ENCODE data around the gene SPIN3. TPM values are rescaled to one million over a fixed set of nuclear protein-coding genes. Genes with fewer than 3 reads are reported as not detected.

The SPIN3 gene
- total and polyA plus RNA-seq, 2 of the 13 experiments (the other 11 are each of a cell fraction or from before 2014, with no cell fraction given) = 8.4 to 8.8 TPM

DNA sequence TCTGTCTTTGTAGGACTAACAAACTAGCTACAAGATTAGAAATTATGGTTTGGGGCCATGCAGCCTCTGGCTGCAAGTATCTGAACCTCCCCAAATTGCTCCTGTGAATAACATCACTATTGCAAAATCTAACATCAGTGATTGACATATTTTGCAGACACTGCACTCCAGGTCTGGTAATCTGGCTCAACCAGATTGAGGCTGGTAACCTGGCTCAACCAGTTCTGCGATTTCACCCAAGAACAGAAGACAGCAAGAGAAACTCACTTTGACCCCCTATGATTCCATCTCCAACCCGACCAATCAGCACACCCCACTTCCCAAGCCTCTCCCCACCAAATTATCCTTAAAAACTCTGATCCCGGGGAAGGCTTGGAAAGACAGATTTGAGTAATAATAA lies 20.9 kb downstream of the SPIN3 start (continued):
- no peak for TF ChIP-seq ZNF350 (CRISPR knock-in tag; IDR thresholded peaks at IDR 0.05; ENCODE audit: borderline replicate concordance, low read depth)
- no peak for TF ChIP-seq KLF11 (CRISPR knock-in tag; IDR thresholded peaks at IDR 0.05)

DNA sequence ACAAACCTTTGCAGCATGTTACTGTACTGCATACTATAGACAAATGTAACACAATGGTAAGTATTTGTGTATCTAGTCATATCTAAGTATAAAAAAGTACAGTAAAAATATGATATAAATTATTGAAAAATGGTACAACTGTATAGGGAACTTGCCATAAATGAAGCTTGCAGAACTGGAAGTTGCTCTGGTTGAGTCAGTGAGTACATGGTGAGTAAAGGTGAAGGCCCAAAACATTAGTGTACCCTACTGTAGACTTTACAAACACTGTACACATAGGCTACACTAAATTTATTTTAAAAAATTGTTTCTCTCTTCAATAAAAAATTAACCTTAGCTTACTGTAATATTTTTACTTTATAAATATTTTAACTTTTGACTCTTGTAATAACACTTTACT lies 25.8 kb downstream of the SPIN3 start:
- Histone ChIP-seq H3K4me1 (ENCODE audit: insufficient read depth, low read length) (no peaks in the 10 kb centered on the region), H3K79me2 (ENCODE audit: insufficient read depth, low read length) (no peaks in the 10 kb centered on the region), H3K4me2 (ENCODE audit: low read depth, low read length) (no peak overlapping the region), H3K36me3 (replicated peaks in 1 of 2; ENCODE audit: control insufficient read depth in 1 of 2, insufficient read depth in 2 of 2, low read length in 2 of 2) (no peaks in the 10 kb centered on the region; a peak in 1 of 5 replicates), H3K27me3 (ENCODE audit: control insufficient read depth in 1 of 2, insufficient read depth in 2 of 2, low read length in 2 of 2) (no peaks in the 10 kb centered on the region), H3K27ac (ENCODE audit: extremely low read length, insufficient read depth, low read length) (no peak overlapping the region), H3K9ac (ENCODE audit: insufficient read depth, low read depth, low read length) (no peak overlapping the region), H3K9me3 (ENCODE audit: low read length) (no peaks in the 10 kb centered on the region), H3K4me3 (replicated peaks in 1 of 3; ENCODE audit: insufficient read depth in 1 of 3, low read depth in 2 of 3, low read length in 3 of 3) (no peak overlapping the region), H4K20me1 (ENCODE audit: insufficient read depth, low read length) (no peaks in the 10 kb centered on the region), H2AFZ (ENCODE audit: low read length) (no peak overlapping the region)
- DNase-seq (ENCODE audit: low spot score) (no peak), FAIRE-seq (no peak), ATAC-seq (no peak)
- no TSS peak for BruUV-seq (replicated peaks)
- CTCF ChIA-PET (ENCODE audit: low intra/inter-chr PET ratio, low total read pairs) = no interaction called here
- in situ Hi-C loops (cut with HindIII; ENCODE audit: extremely low pct_ligation_motif_present, low pct_unique_long_range_greater_than_20kb) (no loop called here), intact Hi-C loops (cut with micrococcal nuclease; ENCODE audit: unreplicated experiment) (no loop called here)
- POLR2A ChIA-PET = no interaction called here
- TF ChIP-seq SOX6 (IDR thresholded peaks at IDR 0.05) (no peak), SOX6 (CRISPR knock-in tag; IDR thresholded peaks at IDR 0.05) (no peak), AKAP8 (CRISPR knock-in tag; IDR thresholded peaks at IDR 0.05) (no peak), HOXA3 (CRISPR knock-in tag; IDR thresholded peaks at IDR 0.05) (no peak), HHEX (CRISPR knock-in tag; IDR thresholded peaks at IDR 0.05) (no peak), SMARCC2 (IDR thresholded peaks at IDR 0.05) (no peak), ZC3H13 (CRISPR knock-in tag; IDR thresholded peaks at IDR 0.05) (no peak), ZNF543 (CRISPR knock-in tag; IDR thresholded peaks at IDR 0.05) (no peak), PRDM10 (CRISPR knock-in tag; IDR thresholded peaks at IDR 0.05; ENCODE audit: low read depth) (no peak), ZBTB1 (CRISPR knock-in tag; IDR thresholded peaks at IDR 0.05; ENCODE audit: borderline replicate concordance) (no peak), ZBTB38 (CRISPR knock-in tag; IDR thresholded peaks at IDR 0.05) (no peak), ZMAT5 (CRISPR knock-in tag; IDR thresholded peaks at IDR 0.05; ENCODE audit: borderline replicate concordance, low read depth) (no peak), HNRNPLL (IDR thresholded peaks at IDR 0.05; ENCODE audit: low read depth, low read length, poor library complexity, severe bottlenecking) (no peak), MEF2D (CRISPR knock-in tag; IDR thresholded peaks at IDR 0.05) (no peak), PREB (CRISPR knock-in tag; IDR thresholded peaks at IDR 0.05) (no peak), CREM (IDR thresholded peaks at IDR 0.05) (no peak), CREM (CRISPR knock-in tag; IDR thresholded peaks at IDR 0.05) (no peak), ZNF746 (CRISPR knock-in tag; IDR thresholded peaks at IDR 0.05) (no peak), TFDP1 (CRISPR knock-in tag; IDR thresholded peaks at IDR 0.05; ENCODE audit: borderline replicate concordance) (no peak)

Measured in HepG2 (cell line).